GM21825 (cell line): ENCODE measurements around the gene MGAT5.

ENCODE experiments used
- ATAC-seq: cut with Tn5 transposase; IDR thresholded peaks from one replicate; pipeline ENCODE4 v1.9.1; 2021; ENCODE audit warnings: mild to moderate bottlenecking, moderate library complexity; ENCODE audit not compliant: unreplicated experiment

MGAT5 gene

GRCh38 chr2:134253804-134254203 is at the start of gene MGAT5:
Gene MGAT5, plus strand, starts transcription at chr2:134254072. Its CDS starts 332 bp downstream, at chr2:134254404.
- no peak for ATAC-seq

GRCh38 chr2:134205087-134205486 is 48.8 kb upstream of the MGAT5 start:
- no peak for ATAC-seq

- no peak for ATAC-seq
Observed at GRCh38 chr2:134206031-134206430, 47.8 kb upstream of the MGAT5 start.

GRCh38 chr2:134206573-134206972 is 47.3 kb upstream of the MGAT5 start:
- ATAC-seq: no peak

GRCh38 chr2:134207589-134208209 is 46.2 kb upstream of the MGAT5 start:
- ATAC-seq: peak; percentile 74

GRCh38 chr2:134208825-134209224 is 45.0 kb upstream of the MGAT5 start:
- no peak for ATAC-seq

GRCh38 chr2:134212746-134213145 is 41.1 kb upstream of the MGAT5 start:
- no peak for ATAC-seq

- ATAC-seq: no peak
Observed at GRCh38 chr2:134216152-134216829, 37.6 kb upstream of the MGAT5 start.

- ATAC-seq: peak; percentile 16
Observed at GRCh38 chr2:134217351-134217750, 36.5 kb upstream of the MGAT5 start.

- ATAC-seq: peak; percentile 71
Observed at GRCh38 chr2:134217924-134218323, 35.9 kb upstream of the MGAT5 start.

- no peak for ATAC-seq
Observed at GRCh38 chr2:134218414-134218813, 35.5 kb upstream of the MGAT5 start.

- peak; percentile 53 for ATAC-seq
Observed at GRCh38 chr2:134218930-134219658, 34.8 kb upstream of the MGAT5 start.

GRCh38 chr2:134220344-134220974 is 33.4 kb upstream of the MGAT5 start:
- no peak for ATAC-seq

GRCh38 chr2:134224005-134224404 is 29.9 kb upstream of the MGAT5 start:
- ATAC-seq: no peak

- no peak for ATAC-seq
Observed at GRCh38 chr2:134225173-134225572, 28.7 kb upstream of the MGAT5 start.

- no peak for ATAC-seq
Observed at GRCh38 chr2:134225841-134226240, 28.0 kb upstream of the MGAT5 start.

- no peak for ATAC-seq
Observed at GRCh38 chr2:134226601-134227000, 27.3 kb upstream of the MGAT5 start.

GRCh38 chr2:134227666-134228065 is 26.2 kb upstream of the MGAT5 start:
- ATAC-seq: no peak

- no peak for ATAC-seq
Observed at GRCh38 chr2:134228493-134228903, 25.4 kb upstream of the MGAT5 start.

GRCh38 chr2:134229540-134229939 is 24.3 kb upstream of the MGAT5 start:
- ATAC-seq: no peak

GRCh38 chr2:134230885-134231284 is 23.0 kb upstream of the MGAT5 start:
- ATAC-seq: no peak
